Right lobe of liver (tissue), 4 donors: ENCODE data around the gene FLII.

ENCODE experiments used
- POLR2A ChIP-seq: fragments of 450-650 bp; IDR thresholded peaks from one replicate; pipeline ENCODE4 v1.6.1; 2017; ENCODE audit warnings: antibody characterized with exemption, mild to moderate bottlenecking
- TF ChIP-seq, protein P1 (sequence below), 4 donors: fragments of 200-600 bp in 3 of 4; fragments of 450-650 bp in 1 of 4; IDR thresholded peaks; one replicate each; pipeline versions ENCODE4 v1.5.1 to v1.8.0; 2016 to 2022; ENCODE audit warnings: antibody characterized with exemption in 4 of 4, mild to moderate bottlenecking in 2 of 4
- donor health status: DM: no; HTN: no; CAD: no.
- donor health status: DM: no; HTN: no; CAD: no.
- donor health status: DM: no; HTN: yes; CAD: no.

DNA sequence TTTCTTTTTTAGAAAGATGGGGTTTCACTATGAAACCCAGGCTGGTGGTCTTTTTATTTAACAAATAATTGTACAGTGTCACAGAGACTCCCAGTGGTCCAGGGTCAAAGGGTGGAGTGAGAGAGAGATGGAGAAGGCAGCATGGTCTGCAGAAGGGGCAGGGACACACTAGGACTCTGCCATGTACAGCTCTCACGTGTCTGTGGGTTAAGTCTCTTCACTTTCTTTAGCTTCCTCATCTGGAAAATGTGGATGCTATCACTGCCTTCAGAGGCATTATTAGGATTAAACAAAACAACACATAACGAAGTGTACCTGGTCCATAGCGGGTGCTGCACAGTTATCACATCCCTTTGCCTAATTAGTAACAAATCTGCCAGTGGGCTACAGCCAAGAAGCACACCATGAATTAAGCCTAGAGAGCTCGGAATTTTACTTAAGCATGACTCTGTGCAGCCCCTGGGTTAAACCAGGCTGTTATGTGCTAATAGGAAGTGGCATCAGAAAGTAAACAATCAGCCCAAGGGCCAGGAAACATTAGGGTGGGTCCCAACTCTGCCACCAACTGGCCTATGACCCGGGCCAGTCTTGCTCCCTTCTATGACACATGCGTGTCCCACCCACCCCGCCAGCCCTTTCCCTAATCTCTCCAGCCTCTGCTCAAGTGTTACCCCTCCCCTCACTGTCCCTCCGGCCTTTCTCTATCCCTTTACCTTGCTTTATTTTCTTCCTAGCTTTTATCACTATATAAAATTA is 42.4 kb upstream of the FLII start:
- TF ChIP-seq, protein P1, sequence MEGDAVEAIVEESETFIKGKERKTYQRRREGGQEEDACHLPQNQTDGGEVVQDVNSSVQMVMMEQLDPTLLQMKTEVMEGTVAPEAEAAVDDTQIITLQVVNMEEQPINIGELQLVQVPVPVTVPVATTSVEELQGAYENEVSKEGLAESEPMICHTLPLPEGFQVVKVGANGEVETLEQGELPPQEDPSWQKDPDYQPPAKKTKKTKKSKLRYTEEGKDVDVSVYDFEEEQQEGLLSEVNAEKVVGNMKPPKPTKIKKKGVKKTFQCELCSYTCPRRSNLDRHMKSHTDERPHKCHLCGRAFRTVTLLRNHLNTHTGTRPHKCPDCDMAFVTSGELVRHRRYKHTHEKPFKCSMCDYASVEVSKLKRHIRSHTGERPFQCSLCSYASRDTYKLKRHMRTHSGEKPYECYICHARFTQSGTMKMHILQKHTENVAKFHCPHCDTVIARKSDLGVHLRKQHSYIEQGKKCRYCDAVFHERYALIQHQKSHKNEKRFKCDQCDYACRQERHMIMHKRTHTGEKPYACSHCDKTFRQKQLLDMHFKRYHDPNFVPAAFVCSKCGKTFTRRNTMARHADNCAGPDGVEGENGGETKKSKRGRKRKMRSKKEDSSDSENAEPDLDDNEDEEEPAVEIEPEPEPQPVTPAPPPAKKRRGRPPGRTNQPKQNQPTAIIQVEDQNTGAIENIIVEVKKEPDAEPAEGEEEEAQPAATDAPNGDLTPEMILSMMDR (IDR thresholded peaks at IDR 0.05): no peak
- no peak for TF ChIP-seq POLR2A
